ENCODE results near the gene SLC44A1. TPM values are rescaled to one million over a fixed set of nuclear protein-coding genes. Genes with fewer than 3 reads are reported as not detected.

Gene SLC44A1
- total and polyA plus RNA-seq, 2 of the 13 experiments (the other 11 are each of a cell fraction or from before 2014, with no cell fraction given): 21.4 to 40.8 TPM

DNA sequence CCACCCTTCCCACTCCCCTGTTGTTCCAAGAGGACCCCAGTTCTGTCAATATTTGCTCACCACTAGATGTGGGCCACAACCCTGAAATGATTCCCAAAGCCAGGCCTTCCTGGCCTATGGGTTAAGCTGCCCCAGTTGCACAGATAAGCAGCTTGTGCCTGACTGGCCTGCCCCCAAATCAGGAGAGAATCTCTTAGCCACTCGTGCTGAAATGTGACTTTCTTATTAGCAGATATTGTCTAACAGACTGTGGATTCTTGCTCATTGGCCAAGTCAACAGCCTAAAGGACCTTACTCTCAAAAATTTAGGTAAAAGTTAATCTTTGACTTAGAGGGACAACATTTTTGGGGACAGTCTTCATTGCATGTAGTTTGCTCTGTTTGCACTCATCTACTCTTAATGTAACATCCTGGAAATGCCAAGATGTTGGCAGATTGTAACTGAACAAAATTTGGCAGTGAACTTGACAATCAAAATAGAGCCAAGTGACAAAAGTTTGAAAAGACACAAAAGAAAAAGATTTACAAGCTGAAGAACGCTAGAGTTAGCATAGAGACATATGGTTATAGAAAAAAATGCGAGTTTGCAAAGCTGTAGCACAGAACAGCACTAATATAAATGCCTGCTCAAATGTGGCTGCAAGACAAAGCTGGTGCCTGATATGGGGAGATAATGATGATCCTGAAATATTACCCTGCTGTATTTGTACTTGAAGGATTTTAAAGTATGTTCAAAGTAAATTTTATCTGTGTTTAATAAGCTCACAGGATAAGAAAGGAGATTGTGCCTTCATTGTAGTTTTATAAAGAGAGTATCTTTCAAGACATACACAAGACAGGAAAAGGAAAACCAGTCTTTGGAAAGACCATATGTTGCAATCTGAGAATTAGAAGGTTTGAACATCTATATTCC lies 174.4 kb downstream of the SLC44A1 start (continued):
- TF ChIP-seq KIAA2018 (CRISPR knock-in tag; IDR thresholded peaks at IDR 0.05; ENCODE audit: borderline replicate concordance) (no peak), ZNF790 (CRISPR knock-in tag; IDR thresholded peaks at IDR 0.05; ENCODE audit: borderline replicate concordance) (no peak), FOXK2 (IDR thresholded peaks at IDR 0.05) (no peak), CREM (IDR thresholded peaks at IDR 0.05) (peak; percentile 74), CREM (CRISPR knock-in tag; IDR thresholded peaks at IDR 0.05) (no peak), SKI (IDR thresholded peaks at IDR 0.05; ENCODE audit: partially characterized antibody) (peak; percentile 53), TOE1 (CRISPR knock-in tag; IDR thresholded peaks at IDR 0.05) (no peak), FOXP4 (CRISPR knock-in tag; IDR thresholded peaks at IDR 0.05) (peak; percentile 96), KLF6 (CRISPR knock-in tag; IDR thresholded peaks at IDR 0.05) (0 out of 2 replicates have a peak, but pooled peaks have one; percentile 30), PTBP1 (IDR thresholded peaks at IDR 0.05; ENCODE audit: low read depth, low read length, poor library complexity, severe bottlenecking) (no peak), NFKB2 (CRISPR knock-in tag; IDR thresholded peaks at IDR 0.05; ENCODE audit: borderline replicate concordance) (no peak), TBX2 (CRISPR knock-in tag; IDR thresholded peaks at IDR 0.05; ENCODE audit: borderline replicate concordance) (peak; percentile 89; the same call in 1 of the 2 replicates), NCOA2 (CRISPR knock-in tag; IDR thresholded peaks at IDR 0.05) (peak; percentile 90), TFDP2 (CRISPR knock-in tag; IDR thresholded peaks at IDR 0.05) (no peak; the same call in 1 of the 2 replicates), CBFB (CRISPR knock-in tag; IDR thresholded peaks at IDR 0.05) (no peak), ZNF530 (CRISPR knock-in tag; IDR thresholded peaks at IDR 0.05; ENCODE audit: low read depth) (no peak)
- TF ChIP-seq, protein P1, sequence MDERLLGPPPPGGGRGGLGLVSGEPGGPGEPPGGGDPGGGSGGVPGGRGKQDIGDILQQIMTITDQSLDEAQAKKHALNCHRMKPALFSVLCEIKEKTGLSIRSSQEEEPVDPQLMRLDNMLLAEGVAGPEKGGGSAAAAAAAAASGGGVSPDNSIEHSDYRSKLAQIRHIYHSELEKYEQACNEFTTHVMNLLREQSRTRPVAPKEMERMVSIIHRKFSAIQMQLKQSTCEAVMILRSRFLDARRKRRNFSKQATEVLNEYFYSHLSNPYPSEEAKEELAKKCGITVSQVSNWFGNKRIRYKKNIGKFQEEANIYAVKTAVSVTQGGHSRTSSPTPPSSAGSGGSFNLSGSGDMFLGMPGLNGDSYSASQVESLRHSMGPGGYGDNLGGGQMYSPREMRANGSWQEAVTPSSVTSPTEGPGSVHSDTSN (CRISPR knock-in tag; IDR thresholded peaks at IDR 0.05): no peak
